ENCODE results near the gene SPDL1. TPM values are rescaled to one million over a fixed set of nuclear protein-coding genes. Genes with fewer than 3 reads are reported as not detected.

The SPDL1 gene
- total RNA-seq, 2 experiments from 2014 or later = 37.8 to 39.8 TPM

DNA sequence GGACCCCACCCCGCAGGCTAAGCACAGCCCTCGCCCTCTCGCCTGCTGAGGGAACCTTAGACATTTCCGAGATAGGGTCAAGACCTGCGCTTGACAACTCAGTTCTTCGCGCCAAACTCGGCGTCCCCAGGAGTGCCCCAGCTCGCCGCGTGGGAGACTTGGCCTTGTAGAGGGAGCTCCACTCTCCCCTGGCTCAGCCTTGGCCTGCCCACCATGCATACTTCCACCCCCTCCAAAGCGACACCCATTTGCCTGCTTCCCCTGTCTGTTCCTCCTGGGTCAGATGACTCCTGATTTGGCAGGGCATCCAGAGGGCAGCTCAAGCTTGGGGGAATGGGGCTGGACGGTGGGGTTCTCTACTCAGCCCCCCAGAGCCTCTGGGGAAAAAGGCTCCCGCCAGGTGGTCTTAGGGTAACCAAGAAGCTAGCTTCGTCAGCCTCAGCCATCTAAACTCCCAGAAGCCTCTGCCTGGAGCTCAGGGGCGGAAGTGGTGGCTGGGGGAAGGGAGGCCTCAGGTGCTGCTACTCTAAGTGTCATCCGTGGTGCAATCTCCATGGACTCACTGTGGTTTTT is 54.1 kb downstream of the SPDL1 start:
- CTCF ChIA-PET = interaction anchor here (0.8 to 3.0 kb wide), 3 partner anchors 14 to 54 kb away, joined by 3 to 15 read pairs (median 13); partner anchors contain the start of gene SPDL1
- Mint-ChIP-seq H3K4me3 (peak overlapping the region; percentile 90), H3K27ac (peak overlapping the region; percentile 95), H3K9me3 (peaks cover 16% of the 10 kb centered on the region), H3K4me1 (peaks cover 55% of the 10 kb centered on the region), H3K36me3 (ENCODE audit: low read depth) (peaks cover 51% of the 10 kb centered on the region), H3K27me3 (peaks cover 6% of the 10 kb centered on the region)
- DNase-seq = peak; percentile 88
- POLR2A ChIA-PET = interaction anchor here (0.6 to 7.2 kb wide), 17 partner anchors 10 to 1151 kb away, joined by 3 to 116 read pairs (median 4); partner anchors contain the start of genes RARS1 and SPDL1

- Mint-ChIP-seq H3K36me3 (ENCODE audit: low read depth) (peaks cover 76% of the 10 kb centered on the region), H3K4me1 (peaks cover 77% of the 10 kb centered on the region), H3K27me3 (no peaks in the 10 kb centered on the region), H3K4me3 (no peak overlapping the region), H3K27ac (no peak overlapping the region), H3K9me3 (peaks cover 13% of the 10 kb centered on the region)
- ChIA-PET POLR2A (interaction anchor here (1.1 to 7.2 kb wide), 2 partner anchors 17 to 57 kb away, joined by 3 to 83 read pairs; partner anchors contain the start of gene SPDL1), CTCF (no interaction called here)
- DNase-seq = no peak
Observed at GRCh38 chr5:169641253-169641652, 57.7 kb downstream of the SPDL1 start.

DNA sequence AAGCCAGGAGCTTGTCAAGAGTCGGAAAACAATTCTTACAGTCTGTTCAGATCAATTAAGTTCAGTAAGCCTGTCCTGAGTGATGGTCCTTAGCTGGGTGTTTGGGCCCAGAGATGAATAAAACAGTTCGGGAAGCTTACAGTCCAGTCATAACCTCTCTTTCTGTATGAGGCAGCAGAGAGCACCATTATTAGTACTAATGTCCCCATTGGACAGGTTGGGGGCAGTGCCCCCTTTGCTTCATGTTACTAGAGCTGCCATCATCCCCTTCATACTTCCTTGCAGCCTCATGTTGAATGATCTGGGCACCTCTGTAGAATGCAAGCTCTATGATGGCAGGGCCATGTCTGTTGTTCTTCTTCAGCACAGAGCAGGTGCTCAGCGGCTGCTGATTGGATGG is 63.3 kb downstream of the SPDL1 start:
- Mint-ChIP-seq H3K36me3 (ENCODE audit: low read depth) (peaks cover 75% of the 10 kb centered on the region), H3K4me1 (peaks cover 87% of the 10 kb centered on the region), H3K9me3 (no peaks in the 10 kb centered on the region), H3K27me3 (no peaks in the 10 kb centered on the region), H3K27ac (peak overlapping the region; percentile 26), H3K4me3 (no peak overlapping the region)
- DNase-seq = no peak
- ChIA-PET CTCF (interaction anchor here (0.9 kb wide), 1 partner anchor 10 kb away, joined by 3 read pairs; no protein-coding TSS in a partner anchor), POLR2A (interaction anchor here (1.0 to 8.4 kb wide), 2 partner anchors 9 to 56 kb away, joined by 3 to 116 read pairs; partner anchors contain the start of gene DOCK2)

- DNase-seq = no peak
- Mint-ChIP-seq H3K36me3 (ENCODE audit: low read depth) (peaks cover 76% of the 10 kb centered on the region), H3K27ac (peak overlapping the region; percentile 47), H3K27me3 (no peaks in the 10 kb centered on the region), H3K4me3 (peak overlapping the region; percentile 2), H3K4me1 (peaks cover 89% of the 10 kb centered on the region), H3K9me3 (no peaks in the 10 kb centered on the region)
- ChIA-PET CTCF (no interaction called here), POLR2A (interaction anchor here (8.4 kb wide), 1 partner anchor 10 kb away, joined by 116 read pairs; the partner anchor contains the start of gene DOCK2)
Observed at GRCh38 chr5:169647566-169647965, 64.0 kb downstream of the SPDL1 start.

GRCh38 chr5:169648725-169649310 is 65.2 kb downstream of the SPDL1 start:
- Mint-ChIP-seq H3K4me3 (no peak overlapping the region), H3K9me3 (no peaks in the 10 kb centered on the region), H3K36me3 (ENCODE audit: low read depth) (peaks cover 78% of the 10 kb centered on the region), H3K4me1 (peaks cover 92% of the 10 kb centered on the region), H3K27ac (peak overlapping the region; percentile 88), H3K27me3 (no peaks in the 10 kb centered on the region)
- ChIA-PET POLR2A (interaction anchor here (1.5 to 8.4 kb wide), 2 partner anchors 11 to 65 kb away, joined by 5 to 116 read pairs; partner anchors contain the start of genes DOCK2 and SPDL1), CTCF (no interaction called here)
- no peak for DNase-seq

- DNase-seq = peak; percentile 52
- Mint-ChIP-seq H3K4me1 (peaks cover 95% of the 10 kb centered on the region), H3K27me3 (no peaks in the 10 kb centered on the region), H3K4me3 (peak overlapping the region; percentile 3), H3K27ac (peak overlapping the region; percentile 88), H3K9me3 (no peaks in the 10 kb centered on the region), H3K36me3 (ENCODE audit: low read depth) (peaks cover 79% of the 10 kb centered on the region)
- ChIA-PET POLR2A (interaction anchor here (1.1 to 8.4 kb wide), 3 partner anchors 12 to 66 kb away, joined by 3 to 116 read pairs (median 5); partner anchors contain the start of genes DOCK2 and SPDL1), CTCF (no interaction called here)
Observed at GRCh38 chr5:169649486-169649885, 65.9 kb downstream of the SPDL1 start.

- peak overlapping the region; percentile 88 for H3K27ac Mint-ChIP-seq
- DNase-seq = no peak
- H3K4me3 Mint-ChIP-seq = peak overlapping the region; percentile 48
- ChIA-PET POLR2A (interaction anchor here (1.0 to 8.4 kb wide), 4 partner anchors 13 to 67 kb away, joined by 3 to 116 read pairs (median 4); partner anchors contain the start of genes DOCK2 and SPDL1), CTCF (interaction anchor here (0.7 to 2.8 kb wide), 2 partner anchors 14 to 70 kb away, joined by 3 to 15 read pairs; partner anchors contain the start of gene DOCK2)
- H3K27me3 Mint-ChIP-seq = no peaks in the 10 kb centered on the region
- H3K4me1 Mint-ChIP-seq = peaks cover 99% of the 10 kb centered on the region
- H3K9me3 Mint-ChIP-seq = no peaks in the 10 kb centered on the region
- H3K36me3 Mint-ChIP-seq (ENCODE audit: low read depth) = peaks cover 81% of the 10 kb centered on the region
Observed at GRCh38 chr5:169650701-169651331, 67.2 kb downstream of the SPDL1 start.

GRCh38 chr5:169651526-169651925 is 68.0 kb downstream of the SPDL1 start:
- Mint-ChIP-seq H3K4me1 (peaks cover 99% of the 10 kb centered on the region), H3K9me3 (no peaks in the 10 kb centered on the region), H3K27ac (peak overlapping the region; percentile 88), H3K27me3 (no peaks in the 10 kb centered on the region), H3K36me3 (ENCODE audit: low read depth) (peaks cover 81% of the 10 kb centered on the region), H3K4me3 (peak overlapping the region; percentile 48)
- DNase-seq = no peak
- CTCF ChIA-PET = interaction anchor here (2.8 kb wide), 1 partner anchor 14 kb away, joined by 15 read pairs; the partner anchor contains the start of gene DOCK2
- POLR2A ChIA-PET = interaction anchor here (1.0 to 8.4 kb wide), 3 partner anchors 12 to 68 kb away, joined by 3 to 116 read pairs (median 4); partner anchors contain the start of genes DOCK2 and SPDL1

GRCh38 chr5:169652057-169652456 is 68.5 kb downstream of the SPDL1 start:
- ChIA-PET POLR2A (interaction anchor here (1.0 to 8.4 kb wide), 3 partner anchors 11 to 68 kb away, joined by 3 to 116 read pairs (median 3); partner anchors contain the start of genes DOCK2 and SPDL1), CTCF (interaction anchor here (2.8 kb wide), 1 partner anchor 15 kb away, joined by 15 read pairs; the partner anchor contains the start of gene DOCK2)
- Mint-ChIP-seq H3K27ac (peak overlapping the region; percentile 88), H3K36me3 (ENCODE audit: low read depth) (peaks cover 81% of the 10 kb centered on the region), H3K9me3 (no peaks in the 10 kb centered on the region), H3K4me3 (no peak overlapping the region), H3K27me3 (no peaks in the 10 kb centered on the region), H3K4me1 (peaks cover 99% of the 10 kb centered on the region)
- no peak for DNase-seq

DNA sequence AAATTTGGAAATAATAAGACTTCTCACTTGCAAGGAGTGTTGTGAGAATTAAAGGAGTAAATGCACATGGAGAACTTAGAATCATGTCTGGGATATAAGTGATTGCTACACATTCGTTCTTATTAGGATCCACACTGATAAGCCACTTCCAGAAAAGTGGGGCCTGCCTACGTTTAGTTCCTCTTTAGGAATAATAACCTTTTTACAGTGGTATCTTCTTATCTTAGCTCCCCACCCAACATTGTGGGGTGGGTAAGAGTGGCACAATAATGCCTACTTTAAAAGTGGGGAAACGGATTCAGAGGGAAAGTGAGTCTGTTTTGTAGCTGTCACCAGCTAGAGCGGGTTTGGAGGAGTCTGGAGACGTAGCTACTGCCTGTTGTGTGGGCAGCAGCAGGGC is 69.5 kb downstream of the SPDL1 start:
- H3K4me1 Mint-ChIP-seq = peaks cover 96% of the 10 kb centered on the region
- H3K36me3 Mint-ChIP-seq (ENCODE audit: low read depth) = peaks cover 79% of the 10 kb centered on the region
- no peak overlapping the region for H3K4me3 Mint-ChIP-seq
- POLR2A ChIA-PET = interaction anchor here (8.4 kb wide), 1 partner anchor 15 kb away, joined by 116 read pairs; the partner anchor contains the start of gene DOCK2
- no peaks in the 10 kb centered on the region for H3K27me3 Mint-ChIP-seq
- no peak for DNase-seq
- CTCF ChIA-PET = no interaction called here
- peak overlapping the region; percentile 88 for H3K27ac Mint-ChIP-seq
- H3K9me3 Mint-ChIP-seq = no peaks in the 10 kb centered on the region

Measured in activated CD4-positive, alpha-beta memory T cell treated with anti-CD3 and anti-CD28 coated beads, Interleukin-2, amount 10 ng/mL, durations not matched to agents 7 days and 5 days (primary cell).